Measurements from ENCODE around the gene CGA.

Gene CGA

GRCh38 chr6:87088076-87088475 lies 6.8 kb downstream of the CGA start:
- no peak for DNase-seq (ENCODE audit: low read depth in 2 of 2)

- DNase-seq (ENCODE audit: low read depth in 2 of 2): no peak
Measured at GRCh38 chr6:87082160-87082721, 12.7 kb downstream of the CGA start.

- peak; percentile 39 to 60 for DNase-seq (ENCODE audit: low read depth in 2 of 2)
Measured at GRCh38 chr6:87078983-87079616, 15.8 kb downstream of the CGA start.

GRCh38 chr6:87075168-87075567 lies 19.7 kb downstream of the CGA start:
- DNase-seq (ENCODE audit: low read depth in 2 of 2): no peak

GRCh38 chr6:87074101-87074621 lies 20.7 kb downstream of the CGA start:
- DNase-seq (ENCODE audit: low read depth in 2 of 2): no peak

- no peak for DNase-seq (ENCODE audit: low read depth in 2 of 2)
Measured at GRCh38 chr6:87071683-87072082, 23.2 kb downstream of the CGA start.

- no peak for DNase-seq (ENCODE audit: low read depth in 2 of 2)
Measured at GRCh38 chr6:87070741-87071140, 24.2 kb downstream of the CGA start.

GRCh38 chr6:87068795-87069194 lies 26.1 kb downstream of the CGA start:
- DNase-seq (ENCODE audit: low read depth in 2 of 2): no peak

GRCh38 chr6:87066449-87067333 lies 28.2 kb downstream of the CGA start:
- peak; percentile 7 to 14 for DNase-seq (ENCODE audit: low read depth in 2 of 2)

GRCh38 chr6:87065117-87065516 lies 29.8 kb downstream of the CGA start:
- DNase-seq (ENCODE audit: low read depth in 2 of 2): no peak

- no peak for DNase-seq (ENCODE audit: low read depth in 2 of 2)
Measured at GRCh38 chr6:87059943-87060342, 35.0 kb downstream of the CGA start.

GRCh38 chr6:87054143-87054833 lies 40.6 kb downstream of the CGA start:
- no peak for DNase-seq (ENCODE audit: low read depth in 2 of 2)

- DNase-seq (ENCODE audit: low read depth in 2 of 2): no peak
Measured at GRCh38 chr6:87053312-87053711, 41.6 kb downstream of the CGA start.

- DNase-seq (ENCODE audit: low read depth in 2 of 2): no peak
Measured at GRCh38 chr6:87049779-87050178, 45.1 kb downstream of the CGA start.

- no peak for DNase-seq (ENCODE audit: low read depth in 2 of 2)
Measured at GRCh38 chr6:87045521-87046075, 49.3 kb downstream of the CGA start.

- DNase-seq (ENCODE audit: low read depth in 2 of 2): no peak
Measured at GRCh38 chr6:87040729-87041128, 54.2 kb downstream of the CGA start.
